HS-27A (cell line): Measurements from ENCODE around the gene PHF2.

Experiments used
- DNase-seq: peaks from one replicate; pipeline ENCODE4 v3.0.0-alpha.2; 2012; ENCODE audit warnings: low read depth, missing footprints

Gene PHF2

DNA sequence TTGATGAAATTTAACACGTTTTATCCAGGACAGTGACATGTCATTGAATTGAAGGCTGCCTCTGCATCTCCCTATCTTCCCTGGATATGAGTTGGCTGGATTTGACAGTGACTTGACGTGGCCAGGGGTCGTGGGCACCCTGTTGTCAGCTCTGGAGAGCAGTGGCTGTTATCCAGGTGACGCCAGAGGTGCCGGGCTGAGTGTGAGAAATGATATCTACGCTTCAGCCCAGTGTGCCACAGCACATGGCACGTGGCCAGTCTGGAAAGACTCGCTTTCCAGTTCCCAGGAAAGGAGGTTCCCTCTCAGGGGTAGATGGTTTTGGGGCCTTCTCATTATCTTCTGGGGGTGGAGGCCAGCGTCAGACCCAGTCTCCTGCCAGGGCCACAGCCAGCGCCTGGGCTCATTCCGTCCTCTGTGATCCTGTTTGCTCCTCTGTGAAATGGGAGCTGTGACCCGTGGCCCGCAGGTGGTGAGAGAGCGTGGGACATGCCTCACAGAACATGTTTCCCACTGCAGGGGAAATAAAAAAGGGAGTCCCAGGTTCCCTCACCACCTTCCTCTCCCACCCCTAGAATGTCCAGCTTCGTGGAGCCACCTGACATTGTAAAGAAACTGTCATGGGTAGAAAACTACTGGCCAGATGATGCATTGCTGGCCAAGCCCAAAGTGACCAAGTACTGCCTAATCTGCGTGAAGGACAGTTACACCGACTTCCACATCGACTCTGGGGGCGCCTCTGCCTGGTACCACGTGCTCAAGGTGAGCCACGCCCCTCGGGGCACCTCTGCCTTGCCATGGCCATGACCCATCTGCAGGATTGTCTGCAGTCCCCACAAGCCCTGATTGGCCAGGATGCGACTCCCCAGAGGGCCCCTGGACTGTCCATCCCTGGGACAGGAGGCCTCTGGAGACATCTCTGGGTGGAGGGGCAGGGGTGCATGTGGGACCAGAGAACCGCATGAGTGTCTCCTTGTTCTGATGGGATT is 76.5 kb downstream of the PHF2 start:
- no peak for DNase-seq

DNA sequence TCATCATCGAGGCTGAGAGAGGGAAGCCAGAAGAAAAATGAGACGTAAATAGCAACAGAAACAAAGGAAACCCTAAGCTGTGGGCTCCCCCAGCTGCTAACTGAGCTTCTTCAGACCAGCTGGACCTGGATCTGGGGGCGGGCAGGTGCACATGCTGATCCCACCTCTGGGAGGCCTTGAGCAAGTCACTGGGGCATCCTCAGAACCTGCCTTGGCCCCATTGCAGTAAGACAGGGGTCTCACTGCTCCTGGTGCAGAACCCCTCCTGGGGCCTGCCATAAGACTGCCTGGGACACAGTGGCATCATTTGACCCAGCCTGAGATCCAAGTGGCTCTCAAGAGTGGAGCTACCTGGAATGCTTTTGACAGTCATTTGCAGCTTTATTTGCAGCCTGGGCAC is 77.4 kb downstream of the PHF2 start:
- DNase-seq: no peak

DNA sequence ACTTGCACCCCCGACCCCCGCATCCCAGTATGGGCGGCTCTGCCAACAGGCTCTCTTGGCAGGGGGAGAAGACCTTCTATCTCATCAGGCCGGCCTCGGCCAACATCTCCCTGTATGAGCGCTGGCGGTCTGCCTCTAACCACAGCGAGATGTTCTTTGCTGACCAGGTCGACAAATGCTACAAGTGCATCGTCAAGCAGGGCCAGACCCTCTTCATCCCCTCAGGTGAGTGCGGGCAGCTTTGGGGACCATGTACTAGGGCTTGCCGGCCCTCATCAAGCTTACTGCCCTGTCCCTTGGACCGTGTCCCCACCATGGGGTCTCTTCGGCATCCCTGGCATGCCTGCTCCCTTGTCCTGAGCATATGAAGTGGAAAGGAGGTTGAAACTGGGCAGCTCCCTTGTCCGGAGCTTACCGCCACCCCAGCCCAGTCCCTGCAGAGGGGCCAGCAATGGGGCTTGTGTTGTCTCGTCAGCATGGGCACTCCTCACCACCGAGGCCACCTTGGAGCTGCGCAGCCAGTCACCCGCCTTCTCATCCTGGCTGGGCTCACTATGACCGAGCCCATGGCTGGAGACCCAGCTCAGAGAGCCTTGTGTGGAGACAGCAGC is 78.1 kb downstream of the PHF2 start:
- DNase-seq: no peak

DNA sequence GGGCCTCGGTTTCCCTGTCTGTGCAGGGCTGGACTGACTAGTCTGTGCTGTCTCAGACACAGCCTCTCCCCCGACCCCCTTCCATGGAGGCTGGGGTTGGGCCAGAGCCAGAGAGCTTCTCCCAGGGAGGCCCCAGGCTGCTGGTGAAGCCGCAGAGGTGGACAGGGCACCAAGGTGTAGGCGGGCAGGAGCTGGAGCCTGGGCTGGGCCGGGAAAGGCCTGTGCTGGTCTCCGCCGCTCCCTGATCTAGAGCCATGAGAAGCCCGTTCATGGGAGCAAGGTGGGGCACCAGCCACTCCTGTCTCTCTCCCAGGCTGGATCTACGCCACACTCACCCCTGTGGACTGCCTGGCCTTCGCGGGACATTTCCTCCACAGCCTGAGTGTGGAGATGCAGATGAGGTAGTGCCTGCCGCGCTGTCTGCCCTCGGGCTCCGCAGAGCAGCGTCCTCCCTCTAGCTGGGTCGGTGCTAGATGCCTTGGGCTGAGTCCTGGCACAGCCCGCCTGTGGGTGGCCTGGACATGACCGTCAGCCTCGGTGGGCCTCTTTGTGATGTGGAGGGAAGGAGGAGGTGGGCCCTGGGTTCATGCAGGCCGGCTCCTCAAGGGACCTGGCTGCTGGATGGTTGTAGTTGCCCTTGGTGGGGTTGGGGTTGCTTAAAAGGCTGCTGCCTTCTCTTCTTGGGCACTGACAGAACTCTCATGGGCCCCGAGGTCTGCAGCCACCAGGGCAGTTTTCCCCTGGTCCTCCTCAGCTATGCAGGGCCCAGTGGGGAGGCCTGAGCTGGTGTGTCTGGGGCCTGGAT is 79.4 kb downstream of the PHF2 start:
- no peak for DNase-seq

DNA sequence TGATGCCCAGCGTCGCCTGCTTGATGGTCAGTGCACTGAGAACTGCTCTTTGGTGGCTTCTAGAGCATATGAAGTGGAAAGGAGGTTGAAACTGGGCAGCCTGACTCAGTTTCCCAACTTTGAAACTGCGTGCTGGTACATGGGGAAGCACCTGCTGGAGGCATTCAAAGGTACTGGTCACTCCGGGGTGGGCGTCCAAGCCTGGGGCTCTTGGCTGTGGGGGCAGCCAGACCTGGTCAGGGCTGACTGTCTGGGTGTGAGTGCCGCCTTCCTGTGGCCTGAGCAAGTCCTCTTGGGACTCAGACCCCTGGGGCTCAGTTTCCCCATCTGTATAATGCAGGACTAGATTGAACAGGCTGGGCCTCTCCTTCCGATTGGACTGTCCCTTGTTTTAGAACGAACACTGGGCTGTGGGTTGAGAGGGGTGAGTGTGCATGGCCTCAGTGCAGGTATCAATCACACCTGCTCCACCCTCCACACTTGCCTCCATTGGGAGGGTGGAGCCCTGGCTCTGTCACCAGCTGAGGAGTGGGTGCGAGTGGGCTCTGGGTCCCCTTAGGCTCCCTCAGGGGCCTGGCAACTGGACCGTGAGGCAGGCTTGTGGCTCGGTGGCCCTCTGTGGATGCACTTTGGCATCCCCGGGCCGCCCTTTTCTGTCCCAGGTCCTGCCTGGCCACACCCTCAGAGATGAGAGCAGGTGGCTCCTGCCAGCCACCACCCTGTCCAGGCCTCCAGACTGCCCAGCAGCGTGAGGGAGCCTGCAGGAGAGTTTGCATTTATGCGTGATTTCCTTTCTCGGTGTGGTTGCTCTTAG is 80.2 kb downstream of the PHF2 start:
- no peak for DNase-seq

DNA sequence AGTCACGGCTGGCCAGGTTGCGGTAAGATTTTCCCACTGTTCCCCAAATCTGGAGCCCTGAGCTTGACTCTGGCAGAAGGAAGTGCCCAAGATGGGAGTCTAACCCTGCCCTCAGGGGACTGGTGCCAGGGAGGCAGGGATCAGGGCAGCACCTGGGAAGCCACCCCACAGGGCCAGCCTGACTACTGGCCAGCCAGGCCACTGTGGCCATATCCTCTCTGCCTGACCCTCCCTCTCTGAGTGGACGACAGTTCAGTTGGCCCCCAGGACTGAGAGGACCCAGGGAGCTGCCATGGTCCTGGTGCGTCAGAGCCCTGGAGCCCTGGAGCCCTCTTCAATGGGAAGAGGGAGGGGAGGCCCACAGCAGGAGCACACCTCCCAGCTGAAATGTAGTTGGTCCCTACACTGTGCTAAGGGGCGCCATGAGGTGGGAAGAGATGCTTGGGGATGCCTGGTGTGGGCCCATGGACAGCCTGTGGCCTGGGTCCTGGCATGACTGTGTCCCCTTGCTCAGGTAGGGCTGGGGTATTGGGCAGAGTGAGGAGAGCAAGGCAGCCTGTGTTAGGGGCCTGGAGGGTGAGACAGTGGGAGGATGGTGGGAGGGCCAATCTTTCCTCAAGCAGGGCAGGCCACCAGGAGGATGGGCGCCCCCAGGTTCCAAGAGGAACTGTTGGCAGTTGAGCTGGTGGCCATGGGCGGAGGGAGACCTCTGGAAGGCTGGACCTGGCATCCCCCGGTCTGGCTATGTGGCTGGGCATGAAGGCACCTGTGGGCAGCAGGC is 81.1 kb downstream of the PHF2 start:
- no peak for DNase-seq

DNA sequence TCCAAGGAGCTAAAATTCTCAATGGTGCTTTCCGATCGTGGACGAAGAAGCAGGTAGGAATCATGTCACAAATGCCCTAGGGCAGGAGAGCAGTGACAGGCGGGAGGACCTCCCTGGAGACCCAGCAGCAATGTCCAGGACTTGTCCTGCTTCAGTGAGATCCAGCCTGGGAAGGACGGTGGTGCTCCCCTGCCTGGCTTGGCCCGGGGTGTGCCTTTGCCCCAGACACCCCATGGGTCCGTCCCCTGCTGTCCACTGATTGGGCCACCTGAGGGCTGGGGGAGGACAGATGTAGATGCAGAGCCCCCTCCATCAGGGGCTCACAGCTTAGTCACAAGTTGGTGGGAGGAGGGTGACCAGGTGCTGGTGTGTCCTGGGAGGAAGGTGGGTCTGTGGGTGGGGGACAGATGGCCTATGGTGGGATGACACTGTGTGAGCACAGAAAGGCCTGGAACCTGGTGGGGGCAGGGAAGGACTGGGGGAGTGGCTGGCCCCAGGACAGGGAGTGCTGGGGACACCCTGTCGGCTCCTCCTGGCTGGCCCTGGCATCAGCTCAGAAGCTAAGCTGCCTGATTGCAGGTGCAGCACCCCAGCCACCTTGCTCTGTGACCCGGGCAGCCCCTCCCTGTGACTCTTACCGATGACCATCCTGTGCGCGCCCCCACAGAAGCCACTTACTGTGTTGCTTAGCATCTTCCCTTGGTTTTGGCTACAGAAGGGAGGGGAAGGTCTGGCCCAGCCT is 82.0 kb downstream of the PHF2 start:
- no peak for DNase-seq

DNA sequence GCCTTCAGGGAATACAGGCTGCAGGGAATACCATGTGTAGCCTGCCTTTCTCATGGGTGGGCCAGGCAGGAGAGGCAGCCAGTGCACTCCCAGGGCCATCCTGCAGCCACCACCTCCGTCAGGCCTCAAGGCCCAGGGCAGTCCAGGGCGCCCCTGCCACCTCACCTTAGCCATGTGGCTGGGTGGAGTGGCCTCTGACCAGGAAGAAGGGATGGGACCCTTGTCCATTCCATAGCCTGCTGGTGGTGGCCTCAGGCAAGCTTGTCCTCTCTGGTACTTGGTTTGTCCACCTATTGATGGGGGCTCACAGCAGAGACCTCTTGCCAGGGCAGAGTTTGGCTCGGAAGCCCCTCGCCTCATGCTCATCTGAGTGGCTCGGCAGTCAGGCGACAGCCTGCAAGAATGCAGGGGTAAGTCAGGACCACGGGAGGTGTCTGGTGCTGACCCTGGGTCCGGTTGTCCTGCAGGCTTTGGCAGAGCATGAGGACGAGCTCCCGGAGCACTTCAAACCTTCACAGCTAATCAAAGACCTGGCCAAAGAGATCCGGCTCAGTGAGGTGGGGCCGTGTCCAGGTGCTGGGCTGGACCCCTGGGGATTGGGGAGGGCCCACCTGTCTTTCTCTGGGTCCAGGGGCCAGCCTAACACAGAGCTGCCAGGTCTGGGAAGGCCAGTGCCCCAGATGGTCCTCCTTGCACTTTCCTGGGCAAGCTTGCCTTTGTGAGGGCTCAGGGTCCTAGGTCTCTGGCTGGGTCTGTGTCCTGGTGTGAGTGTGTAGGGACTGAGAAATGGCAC is 82.9 kb downstream of the PHF2 start:
- DNase-seq: no peak

DNA sequence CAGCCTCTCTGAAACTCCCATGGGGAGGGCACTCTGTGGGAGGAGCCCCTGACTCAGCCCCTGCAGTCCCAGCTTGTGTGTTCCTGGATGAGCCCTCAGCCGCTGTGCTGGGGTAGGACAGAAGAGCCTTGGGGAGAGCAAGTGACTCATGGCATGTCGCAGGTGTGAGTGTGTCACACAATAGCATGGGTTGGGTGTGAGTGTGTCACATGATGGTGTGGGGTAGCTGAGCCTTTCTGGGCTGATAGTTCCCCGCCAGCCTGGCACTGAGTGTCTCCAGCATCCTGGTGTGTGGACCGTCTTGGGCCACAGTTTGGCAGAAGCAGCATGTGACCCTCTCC is 83.4 kb downstream of the PHF2 start:
- DNase-seq: no peak

DNA sequence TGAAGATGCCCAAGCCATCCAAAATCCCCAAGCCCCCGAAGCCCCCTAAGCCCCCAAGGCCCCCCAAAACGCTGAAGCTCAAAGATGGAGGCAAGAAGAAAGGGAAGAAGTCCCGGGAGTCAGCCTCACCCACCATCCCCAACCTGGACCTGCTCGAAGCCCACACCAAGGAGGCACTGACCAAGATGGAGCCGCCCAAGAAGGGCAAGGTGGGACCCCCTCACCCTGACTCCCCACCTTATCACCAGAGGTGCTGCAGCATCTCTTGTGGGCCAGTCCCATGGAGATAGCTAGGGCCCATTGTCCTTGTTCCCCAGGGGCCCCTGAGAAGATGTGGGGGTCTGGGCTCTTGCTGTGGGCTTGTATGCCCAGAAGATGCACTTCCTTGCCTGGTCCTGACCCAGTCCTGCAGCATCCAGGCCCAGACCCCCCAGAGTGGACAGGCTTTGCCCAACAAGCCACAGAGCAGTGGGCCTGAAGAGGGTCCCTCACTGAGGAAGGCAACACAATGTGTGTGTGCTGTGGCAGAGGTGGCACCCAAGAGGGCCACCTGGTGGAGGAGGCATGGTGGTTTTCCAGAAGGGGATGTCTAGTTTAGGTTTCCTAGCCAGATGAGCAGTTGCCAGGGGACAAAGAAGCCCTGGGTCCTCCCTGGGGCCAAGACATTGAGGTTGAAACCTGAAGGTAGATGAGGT is 84.1 kb downstream of the PHF2 start:
- DNase-seq: no peak

DNA sequence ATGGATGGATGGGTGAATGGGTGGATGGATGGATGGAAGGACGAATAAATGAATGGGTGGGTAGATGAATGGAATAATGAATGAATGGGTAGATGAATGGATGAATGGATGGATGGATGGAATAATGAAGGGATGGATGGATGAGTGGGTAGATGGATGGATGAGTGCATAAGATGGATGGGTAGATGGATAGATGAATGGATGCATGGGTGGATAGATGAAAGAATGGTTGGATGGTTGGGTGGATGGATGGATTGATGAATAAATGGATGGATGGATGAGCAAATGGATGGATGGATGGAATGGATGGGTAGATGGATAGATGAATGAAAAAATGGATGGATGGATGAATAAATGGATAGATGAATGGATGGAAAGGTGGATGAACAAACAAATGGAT is 85.2 kb downstream of the PHF2 start:
- no peak for DNase-seq

DNA sequence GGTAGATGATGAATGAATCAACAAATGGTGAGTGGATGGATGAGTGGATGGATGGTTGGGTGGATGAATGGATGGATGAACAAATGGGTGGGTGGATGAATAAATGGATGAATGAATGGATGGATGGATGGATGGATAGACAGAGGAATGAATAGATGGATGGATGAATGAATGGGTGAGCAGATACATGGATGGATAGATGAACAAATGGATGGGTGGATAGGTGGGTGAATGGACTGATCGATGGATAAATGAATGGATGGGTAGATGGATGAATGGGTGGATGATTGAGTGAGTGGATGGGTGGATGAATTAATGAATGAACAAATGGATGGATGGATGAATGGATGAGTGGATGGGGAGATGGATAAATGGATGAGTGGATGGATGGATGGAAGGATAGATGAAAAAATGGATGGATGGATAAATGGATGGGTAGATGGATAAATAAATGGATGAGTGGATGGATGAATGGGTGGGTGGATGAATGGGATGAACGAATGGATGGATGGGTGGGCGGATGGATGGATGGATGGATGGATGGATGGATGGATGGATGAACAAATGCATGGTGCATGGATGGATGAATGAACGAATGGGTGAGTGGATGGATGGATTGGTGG is 85.7 kb downstream of the PHF2 start:
- no peak for DNase-seq

DNA sequence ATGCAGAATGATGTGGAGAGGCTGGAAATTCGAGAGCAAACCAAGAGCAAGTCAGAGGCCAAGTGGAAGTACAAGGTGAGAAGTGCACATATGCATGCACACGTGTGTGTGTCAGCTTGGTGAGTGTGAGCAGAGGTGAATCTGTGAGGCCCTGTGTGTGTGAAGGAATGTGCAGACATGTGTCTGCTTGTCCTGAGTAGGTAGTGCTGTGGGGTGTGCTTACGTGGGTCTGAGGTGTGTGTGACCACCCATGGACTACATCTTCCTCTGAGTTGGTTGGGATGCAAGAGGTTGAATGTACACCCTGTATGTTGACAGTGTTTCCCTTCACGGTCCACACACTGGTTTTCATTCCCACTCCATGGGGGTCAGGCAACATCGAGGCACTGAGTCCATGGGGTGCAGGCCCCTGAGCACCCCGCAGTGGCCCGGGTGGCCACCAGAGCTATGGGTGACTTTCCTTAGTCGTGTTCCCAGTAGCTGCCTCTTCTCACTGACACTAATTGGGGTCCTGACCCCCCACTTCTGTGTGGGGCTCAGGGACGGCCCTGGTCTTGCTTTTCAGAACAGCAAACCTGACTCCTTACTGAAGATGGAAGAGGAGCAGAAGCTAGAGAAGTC is 86.7 kb downstream of the PHF2 start:
- DNase-seq: no peak

DNA sequence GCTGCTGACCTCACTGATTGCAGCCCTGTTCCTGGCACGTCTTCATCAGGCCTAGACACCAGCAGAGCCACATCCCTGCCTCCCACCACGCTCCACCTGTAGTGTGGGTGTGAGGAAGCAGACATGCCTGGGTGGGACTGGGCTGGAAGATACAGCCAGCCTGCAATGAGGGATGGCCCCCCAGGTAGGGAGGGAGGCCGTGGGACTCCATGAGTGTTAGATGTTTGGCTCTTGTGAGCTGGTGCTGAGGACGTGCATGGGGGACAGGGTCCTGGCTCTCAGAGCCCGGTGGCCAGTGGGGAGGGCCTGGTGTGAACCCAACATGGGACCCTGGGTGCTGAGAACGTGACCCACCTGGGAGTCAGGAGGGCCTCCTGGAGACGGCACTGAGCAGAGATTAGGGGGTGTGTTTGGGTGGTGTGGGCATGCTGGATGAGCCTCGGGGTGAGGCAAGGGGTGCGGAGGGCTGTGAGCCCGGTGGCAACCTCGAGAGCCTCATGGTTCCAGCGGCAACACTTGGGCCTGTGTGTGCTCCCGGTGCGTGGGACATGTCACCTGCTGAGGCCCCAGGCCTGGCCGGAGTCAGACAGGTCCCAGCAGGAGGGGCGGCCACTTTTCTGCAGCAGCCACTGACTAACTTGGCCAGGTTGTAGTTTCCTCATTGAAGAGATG is 87.6 kb downstream of the PHF2 start:
- no peak for DNase-seq

DNA sequence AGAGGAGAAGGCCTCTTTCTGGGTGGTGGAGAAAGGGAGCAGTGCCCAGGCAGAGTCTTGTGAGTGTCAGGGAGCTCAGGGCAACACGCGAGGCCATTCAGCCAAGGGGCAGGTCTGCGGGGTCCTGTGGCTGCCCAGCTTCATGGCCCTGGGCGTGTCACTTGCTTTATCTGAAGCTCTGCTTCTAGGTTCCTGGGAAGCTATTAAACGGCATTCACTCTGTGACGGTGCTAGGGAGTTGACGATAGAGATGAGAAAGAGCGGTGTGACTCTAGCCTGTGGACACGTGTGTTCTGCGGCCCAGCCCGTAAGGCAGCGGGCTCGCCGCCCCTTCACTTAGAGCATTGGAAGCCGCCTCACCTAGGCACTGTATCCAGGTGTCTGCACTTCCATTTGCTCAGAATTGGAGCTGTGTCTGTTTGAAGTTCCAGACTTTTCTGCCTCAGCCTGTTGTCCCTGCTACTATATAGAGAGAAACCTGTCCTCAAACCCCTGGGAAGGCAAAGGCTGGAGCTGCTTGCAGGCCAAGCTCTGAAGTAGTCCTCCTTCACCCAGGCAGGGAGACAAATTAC is 88.3 kb downstream of the PHF2 start:
- no peak for DNase-seq

DNA sequence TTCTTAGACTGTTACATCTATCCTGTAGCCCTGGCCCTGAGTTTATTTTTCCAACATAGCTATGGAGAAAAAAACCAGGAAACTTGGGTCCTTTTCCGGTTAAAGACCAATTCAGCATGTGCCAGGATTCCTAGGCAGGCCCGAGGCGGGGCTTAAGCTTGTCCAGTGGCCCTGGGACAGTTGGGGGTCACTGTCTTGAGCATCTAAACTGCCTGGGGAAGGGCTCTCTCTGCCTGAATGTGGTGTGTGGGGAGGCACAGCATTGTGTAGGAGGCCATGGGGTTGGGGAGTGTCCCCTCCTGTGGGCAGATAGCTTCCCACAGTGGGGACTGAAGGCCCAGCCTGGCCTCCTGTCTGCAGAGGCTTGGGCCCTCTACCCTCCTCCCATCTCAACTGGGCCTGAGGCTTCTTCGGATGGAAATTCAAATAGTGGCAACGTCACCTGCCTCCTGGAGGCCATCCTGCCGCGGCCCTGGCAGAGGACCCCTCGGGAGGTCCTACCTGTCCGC is 88.8 kb downstream of the PHF2 start:
- DNase-seq: no peak
